GM15510 (cell line): ENCODE data around the gene MYBPH.

Source experiments
- POLR2A ChIP-seq: IDR thresholded peaks from 3 replicates; pipeline ENCODE4 v1.6.1; 2011; ENCODE audit warnings: borderline replicate concordance; ENCODE audit not compliant: insufficient read length; ENCODE audit errors: extremely low read depth

MYBPH gene

GRCh38 chr1:203142124-203142523 lies 33.5 kb downstream of the MYBPH start:
- no peak for TF ChIP-seq POLR2A

- no peak for TF ChIP-seq POLR2A
These were observed 34.7 kb downstream of the MYBPH start for GRCh38 chr1:203140743-203141520.

DNA sequence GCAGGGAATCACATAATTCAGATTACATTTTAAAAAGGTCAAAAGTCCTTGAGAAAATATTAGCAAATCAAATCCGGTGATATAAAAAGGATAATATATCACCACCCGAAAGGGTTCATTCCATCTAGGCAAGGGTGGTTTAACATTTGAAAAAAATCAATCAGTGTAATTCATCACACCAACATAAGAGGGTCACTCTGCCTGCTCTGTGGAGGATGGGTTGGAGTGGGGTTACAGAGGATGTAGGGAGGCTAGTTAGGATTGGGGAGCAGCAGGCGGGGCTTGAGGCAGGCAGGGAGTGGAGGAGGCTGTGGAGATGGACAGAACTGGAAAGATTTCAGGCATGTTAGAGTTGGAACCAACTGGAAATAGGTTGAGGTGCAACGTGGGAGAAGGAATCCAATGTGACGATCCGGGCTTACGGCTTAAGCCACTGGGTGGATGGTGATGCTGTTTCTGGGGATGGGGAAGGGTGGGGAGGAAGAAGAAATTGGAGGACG lies 35.6 kb downstream of the MYBPH start:
- TF ChIP-seq POLR2A: no peak

GRCh38 chr1:203138066-203138465 lies 37.6 kb downstream of the MYBPH start:
- TF ChIP-seq POLR2A: no peak

- no peak for TF ChIP-seq POLR2A
These were observed 38.3 kb downstream of the MYBPH start for GRCh38 chr1:203137324-203137723.

GRCh38 chr1:203136409-203137042 lies 39.1 kb downstream of the MYBPH start:
- no peak for TF ChIP-seq POLR2A

DNA sequence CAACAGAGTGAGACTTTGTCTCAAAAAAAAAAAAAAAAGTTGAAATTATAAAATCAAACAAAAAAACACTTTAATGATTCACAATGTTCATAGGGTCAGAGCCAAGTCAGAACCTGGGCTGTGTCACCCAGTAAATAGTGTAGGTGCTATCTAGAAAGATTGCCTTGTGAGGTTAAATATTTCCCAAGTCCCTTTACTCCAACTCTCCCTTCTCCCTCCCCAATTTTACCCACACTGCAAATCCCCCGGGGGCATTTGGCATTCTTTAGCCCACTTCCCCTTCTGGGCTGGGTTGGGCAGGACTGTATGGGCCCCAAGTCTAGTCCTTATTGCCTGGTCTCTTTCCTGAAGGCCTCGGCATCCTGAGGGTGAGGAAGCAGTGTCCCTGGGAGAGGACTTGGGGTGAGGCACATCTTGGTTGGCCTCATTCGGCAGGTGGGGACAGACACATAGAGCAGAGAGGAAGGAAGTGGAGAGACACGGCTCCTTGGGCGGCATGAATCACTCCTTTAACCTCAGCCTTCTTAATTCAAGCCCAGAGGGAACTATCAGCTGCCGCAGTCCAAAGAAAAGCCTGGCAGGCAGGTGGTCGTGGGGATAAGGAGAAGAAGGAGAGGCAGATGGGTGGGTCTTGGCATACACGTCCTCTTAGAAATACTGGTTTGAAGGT lies 39.9 kb downstream of the MYBPH start:
- TF ChIP-seq POLR2A: no peak

DNA sequence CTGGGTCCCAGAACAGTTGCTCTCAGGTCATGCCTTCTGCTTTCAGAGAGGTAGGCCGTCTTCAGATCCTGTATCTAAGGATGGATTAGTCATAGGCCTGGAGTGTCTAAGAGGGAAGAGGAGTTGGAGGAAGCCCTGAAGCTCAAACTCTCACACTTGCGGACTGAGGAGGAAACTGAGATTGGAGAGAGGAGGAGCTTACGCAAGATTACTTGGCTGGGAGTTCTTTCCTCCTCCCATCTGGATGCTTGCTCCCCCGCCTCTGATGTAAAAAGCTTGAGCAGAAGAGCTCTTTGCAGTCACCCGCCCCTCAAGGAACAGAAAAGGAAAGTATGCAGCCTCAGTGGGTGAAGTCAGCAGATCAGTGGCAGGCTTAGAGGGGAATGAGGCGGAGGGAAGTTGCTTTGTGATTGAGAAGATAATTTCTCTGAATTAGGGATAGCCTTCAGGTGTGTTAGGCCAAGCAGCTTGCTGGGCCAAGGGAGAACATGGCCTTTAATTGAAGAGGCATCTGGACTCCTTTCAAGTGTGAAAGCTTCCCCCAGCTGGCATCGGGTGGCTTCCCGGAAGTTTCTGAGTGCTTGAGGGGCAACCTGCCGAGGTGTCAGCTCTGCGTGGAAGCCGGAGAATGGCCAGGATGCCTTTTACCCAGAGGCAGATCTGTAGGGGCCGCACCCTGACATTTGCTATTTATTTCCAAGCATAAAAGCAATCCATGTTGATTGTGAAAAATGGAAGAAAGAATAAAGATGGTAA lies 41.5 kb downstream of the MYBPH start:
- no peak for TF ChIP-seq POLR2A

DNA sequence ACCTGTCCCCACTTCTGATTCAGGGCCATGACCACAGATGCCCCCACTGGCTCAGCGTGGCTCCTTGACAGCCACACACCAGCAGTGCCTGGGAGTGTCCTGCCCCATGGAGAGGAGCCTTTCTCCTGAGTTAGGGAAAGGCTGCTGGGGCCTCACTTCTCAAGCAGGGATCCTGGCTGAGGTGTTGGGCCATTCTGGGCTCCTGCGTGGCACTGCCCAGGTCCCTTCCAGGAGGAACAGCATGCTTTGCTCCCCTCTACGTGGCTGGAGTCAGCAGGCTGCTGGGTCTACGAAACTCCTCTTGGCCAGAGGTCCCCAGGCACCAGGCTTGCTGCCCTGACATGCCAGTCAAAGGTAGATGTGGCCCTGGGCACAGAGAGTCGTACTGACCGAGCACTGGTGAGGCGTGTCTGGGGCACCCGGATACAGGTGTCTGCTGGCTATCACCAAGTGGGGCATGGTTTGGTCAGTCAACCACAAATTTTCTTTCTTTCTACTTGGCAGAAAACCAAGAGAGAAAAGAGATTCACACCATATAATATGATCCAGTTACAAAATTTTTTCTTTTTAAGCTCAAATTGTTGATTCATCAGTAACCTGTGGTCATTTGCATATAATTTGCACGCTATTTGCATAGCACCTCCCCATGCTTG lies 44.0 kb downstream of the MYBPH start:
- no peak for TF ChIP-seq POLR2A

DNA sequence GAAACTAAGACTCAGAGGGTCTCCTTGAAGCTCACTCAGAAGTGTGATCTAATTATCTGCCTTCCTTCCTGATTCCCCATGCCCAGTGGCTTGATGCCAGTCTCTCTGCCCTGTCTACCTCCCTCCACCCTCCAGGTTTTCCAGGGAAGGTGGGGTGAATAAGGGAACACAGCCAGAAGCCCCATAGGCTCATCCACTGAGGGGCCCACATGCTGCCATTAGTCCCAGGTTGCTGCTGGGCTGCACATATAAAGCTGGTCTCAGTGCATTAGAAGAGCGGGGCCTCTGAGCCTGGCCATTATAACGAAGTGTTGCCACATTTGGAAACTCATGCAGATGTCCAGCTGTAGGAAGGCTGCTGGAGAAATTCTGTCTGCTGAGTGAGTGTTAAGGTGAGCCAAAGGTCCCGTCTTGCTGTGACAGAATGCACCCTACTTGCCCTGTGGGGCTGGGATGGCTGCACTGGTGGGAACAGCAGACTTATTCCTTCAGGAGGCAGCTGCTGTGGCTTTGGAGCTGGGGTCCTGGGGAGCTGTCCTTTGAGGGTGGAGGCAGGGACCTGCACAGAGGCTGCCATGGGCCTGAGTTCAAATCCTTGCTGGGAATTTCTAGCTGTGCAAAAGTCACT lies 45.2 kb downstream of the MYBPH start:
- TF ChIP-seq POLR2A: no peak

- TF ChIP-seq POLR2A: no peak
These were observed 46.0 kb downstream of the MYBPH start for GRCh38 chr1:203129501-203130231.

GRCh38 chr1:203128716-203129500 lies 46.7 kb downstream of the MYBPH start:
- no peak for TF ChIP-seq POLR2A

- TF ChIP-seq POLR2A: no peak
These were observed 47.3 kb downstream of the MYBPH start for GRCh38 chr1:203128431-203128715.
